IMR-90 (cell line): ENCODE measurements around the gene TMEM163. TPM values are rescaled to one million over a fixed set of nuclear protein-coding genes. Genes with fewer than 3 reads are reported as not detected.

ENCODE experiments used
- ATAC-seq: fragments of 200-7000 bp; cut with Tn5 transposase; 2 replicates; pipeline ENCODE4 v1.9.1; 2020; ENCODE audit warnings: low read depth, mild to moderate bottlenecking, moderate library complexity
- BruUV-seq: library from RNA; stranded (reverse); fragments of 400-500 nt; replicated peaks from 2 replicates; lab custom pipeline; 2021; lab: Mats Ljungman, UMichigan
- CTCF ChIA-PET: fragments of 300-600 bp; formaldehyde crosslinking; extraction: SDS; loops from one replicate; lab custom pipeline; 2021; ENCODE audit warnings: antibody characterized with exemption; lab: Yijun Ruan, JAX
- POLR2A ChIA-PET: fragments of 300-600 bp; sonication (Branson Sonifier 250); formaldehyde crosslinking; loops from one replicate; lab custom pipeline; 2022; ENCODE audit warnings: antibody characterized with exemption; ENCODE audit not compliant: unreplicated experiment; lab: Charles Lee
- DNase-seq: peaks from one replicate; pipeline ENCODE4 v3.0.0; 2013
- H2AFZ ChIP-seq: replicated peaks from 2 replicates; pipeline ENCODE3; 2013; ENCODE audit warnings: low read length, mild to moderate bottlenecking; ENCODE audit not compliant: poor library complexity
- H2AK5ac ChIP-seq: 2 replicates; pipeline ENCODE4 v1.6.1; 2013; ENCODE audit warnings: low read depth, low read length, inconsistent platforms
- H2AK9ac ChIP-seq: replicated peaks from 2 replicates; pipeline ENCODE3; 2013; ENCODE audit warnings: mild to moderate bottlenecking, low read depth, low read length, moderate library complexity; ENCODE audit not compliant: poor library complexity
- H2BK120ac ChIP-seq: 2 replicates; pipeline ENCODE4 v1.6.1; 2013; ENCODE audit warnings: low read depth, low read length, inconsistent platforms
- H2BK15ac ChIP-seq: 3 replicates; pipeline ENCODE4 v1.6.1; 2013; ENCODE audit warnings: low read depth, low read length, inconsistent platforms
- H2BK20ac ChIP-seq: 2 replicates; pipeline ENCODE4 v1.6.1; 2013; ENCODE audit warnings: low read depth, mild to moderate bottlenecking, inconsistent platforms, low read length, moderate library complexity
- H2BK5ac ChIP-seq: 2 replicates; pipeline ENCODE4 v1.6.1; 2013; ENCODE audit warnings: mild to moderate bottlenecking, low read depth, low read length, inconsistent platforms; ENCODE audit not compliant: poor library complexity, severe bottlenecking
- H3K14ac ChIP-seq: replicated peaks from 2 replicates; pipeline ENCODE4 v1.6.1; 2013; ENCODE audit warnings: low read depth, low read length, inconsistent platforms
- H3K18ac ChIP-seq: 2 replicates; pipeline ENCODE4 v1.6.1; 2013; ENCODE audit warnings: low read depth, low read length, control low read depth
- H3K23ac ChIP-seq: 2 replicates; pipeline ENCODE4 v1.6.1; 2013; ENCODE audit warnings: low read depth, low read length, inconsistent platforms
- H3K27ac ChIP-seq: 2 replicates; pipeline ENCODE4 v1.5.1; 2013; ENCODE audit warnings: mild to moderate bottlenecking, control low read depth, low read length; ENCODE audit not compliant: insufficient read depth
- H3K27me3 ChIP-seq: 2 replicates; pipeline ENCODE4 v1.6.1; 2013; ENCODE audit warnings: low read length; ENCODE audit not compliant: control insufficient read depth, insufficient read depth
- H3K36me3 ChIP-seq: 2 replicates; pipeline ENCODE4 v1.6.1; 2013; ENCODE audit warnings: low read length, mixed read lengths; ENCODE audit not compliant: control insufficient read depth, insufficient read depth
- H3K4ac ChIP-seq: 2 replicates; pipeline ENCODE4 v1.6.1; 2013; ENCODE audit warnings: low read depth, low read length, inconsistent platforms
- H3K4me1 ChIP-seq: 2 replicates; pipeline ENCODE4 v1.6.1; 2013; ENCODE audit warnings: low read length, mixed read lengths; ENCODE audit not compliant: control insufficient read depth, insufficient read depth
- H3K4me2 ChIP-seq: 2 replicates; pipeline ENCODE4 v1.6.1; 2013; ENCODE audit warnings: low read depth, mild to moderate bottlenecking, control low read depth, low read length, moderate library complexity
- H3K4me3 ChIP-seq: 2 replicates; pipeline ENCODE4 v1.5.1; 2013; ENCODE audit warnings: low read depth, mild to moderate bottlenecking, control low read depth, low read length, moderate library complexity; ENCODE audit not compliant: insufficient read depth
- H3K56ac ChIP-seq: 2 replicates; pipeline ENCODE4 v1.6.1; 2013; ENCODE audit warnings: low read length, inconsistent platforms; ENCODE audit not compliant: insufficient read depth; ENCODE audit errors: extremely low read depth
- H3K79me1 ChIP-seq, 2 experiments: 2 replicates each; pipeline ENCODE4 v1.6.1; 2013; ENCODE audit warnings: low read length in 2 of 2, inconsistent platforms in 1 of 2, low read depth in 1 of 2
- H3K9ac ChIP-seq: 2 replicates; pipeline ENCODE4 v1.6.1; 2013; ENCODE audit warnings: low read depth, low read length, control low read depth
- H3K9me1 ChIP-seq: 2 replicates; pipeline ENCODE4 v1.6.1; 2013; ENCODE audit warnings: low read length, inconsistent platforms; ENCODE audit not compliant: insufficient read depth
- H3K9me3 ChIP-seq: 2 replicates; pipeline ENCODE4 v1.6.1; 2013; ENCODE audit warnings: low read length; ENCODE audit not compliant: control insufficient read depth, insufficient read depth
- H4K20me1 ChIP-seq: 2 replicates; pipeline ENCODE4 v1.6.1; 2013; ENCODE audit warnings: low read length, inconsistent platforms; ENCODE audit not compliant: insufficient read depth
- H4K5ac ChIP-seq: 2 replicates; pipeline ENCODE4 v1.6.1; 2013; ENCODE audit warnings: mild to moderate bottlenecking, low read depth, low read length, control low read depth
- H4K8ac ChIP-seq, 2 experiments: 2 replicates each; pipeline ENCODE4 v1.6.1; 2013; ENCODE audit warnings: low read depth in 2 of 2, low read length in 2 of 2, control low read depth in 1 of 2, inconsistent platforms in 1 of 2
- H4K91ac ChIP-seq: 2 replicates; pipeline ENCODE4 v1.6.1; 2013; ENCODE audit warnings: low read depth, low read length, inconsistent platforms; ENCODE audit not compliant: insufficient read depth
- BHLHE40 ChIP-seq: fragments of 150-350 bp; IDR thresholded peaks from 2 replicates; pipeline ENCODE4 v1.6.1; 2016; ENCODE audit warnings: mild to moderate bottlenecking, low read depth, low read length
- CEBPB ChIP-seq: IDR thresholded peaks from 2 replicates; pipeline ENCODE4 v1.6.1; 2012; ENCODE audit warnings: low read depth, low read length, improper control_type of control experiment
- CHD1 ChIP-seq: IDR thresholded peaks from 2 replicates; pipeline ENCODE4 v1.6.1; 2012; ENCODE audit warnings: low read depth, low read length, improper control_type of control experiment
- FOS ChIP-seq: fragments of 150-350 bp; IDR thresholded peaks from 2 replicates; pipeline ENCODE4 v1.6.1; 2016; ENCODE audit warnings: low read depth, low read length
- MAFK ChIP-seq: IDR thresholded peaks from 2 replicates; pipeline ENCODE4 v1.6.1; 2012; ENCODE audit warnings: low read depth, low read length, improper control_type of control experiment
- MAZ ChIP-seq: IDR thresholded peaks from 2 replicates; pipeline ENCODE4 v1.6.1; 2012; ENCODE audit warnings: low read depth, mild to moderate bottlenecking, low read length, improper control_type of control experiment, moderate library complexity, borderline replicate concordance
- MXI1 ChIP-seq: IDR thresholded peaks from 2 replicates; pipeline ENCODE4 v1.6.1; 2012; ENCODE audit warnings: low read depth, mild to moderate bottlenecking, low read length, moderate library complexity, borderline replicate concordance
- NFE2L2 ChIP-seq: fragments of 150-350 bp; IDR thresholded peaks from 2 replicates; pipeline ENCODE4 v1.6.1; 2016; ENCODE audit warnings: low read depth, mild to moderate bottlenecking, low read length
- POLR2A ChIP-seq: IDR thresholded peaks from 2 replicates; pipeline ENCODE4 v1.6.1; 2012; ENCODE audit warnings: mild to moderate bottlenecking, low read depth, low read length
- RCOR1 ChIP-seq: IDR thresholded peaks from 2 replicates; pipeline ENCODE4 v1.6.1; 2012; ENCODE audit warnings: mild to moderate bottlenecking, low read length, improper control_type of control experiment; ENCODE audit not compliant: insufficient replicate concordance
- RFX5 ChIP-seq: IDR thresholded peaks from 2 replicates; pipeline ENCODE4 v1.8.0; 2012; ENCODE audit warnings: low read depth, mild to moderate bottlenecking, low read length, moderate library complexity
- SMC3 ChIP-seq: fragments of 150-350 bp; IDR thresholded peaks from 2 replicates; pipeline ENCODE4 v1.6.1; 2016; ENCODE audit warnings: low read depth, mild to moderate bottlenecking, antibody characterized with exemption, low read length, moderate library complexity
- WGBS, 2 experiments: methylation state at CpG; one replicate each; pipeline versions ENCODE4 v1.1.5 to v1.1.7; 2013; ENCODE audit warnings: missing lambda C conversion rate in 2 of 2; ENCODE audit not compliant: insufficient read length in 1 of 2; ENCODE audit errors: extremely low coverage in 2 of 2; 5-methylcytosine and 5-hydroxymethylcytosine counted together
- dilution Hi-C: fragments of 300-500 bp; cut with HindIII; formaldehyde crosslinking; loops from one replicate; pipeline ENCODE4 v1.14.3; 2018; ENCODE audit warnings: low sequenced_read_pairs; ENCODE audit not compliant: unreplicated experiment
- in situ Hi-C: fragments of 300-500 bp; cut with MboI; formaldehyde crosslinking; loops from 3 replicates; pipeline ENCODE4 v1.14.3; 2019; ENCODE audit warnings: low sequenced_read_pairs, inconsistent platforms, mixed read lengths
- intact Hi-C: fragments of 100-400 bp; cut with micrococcal nuclease; formaldehyde crosslinking; loops from 2 replicates; pipeline ENCODE4 v1.10.0; 2022
- polyA plus RNA-seq, 3 experiments: library from polyadenylated mRNA; depleted of rRNA; stranded (reverse); fragments of >200 nt; gene quantifications; 2 replicates each; pipeline ENCODE4 v1.2.3, GENCODE V29; 2012; ENCODE audit warnings: low replicate concordance in 1 of 3
- total RNA-seq: library from RNA; depleted of rRNA; stranded (reverse); fragments of >200 nt; gene quantifications from 2 replicates; pipeline ENCODE4 v1.2.3, GENCODE V29; 2012
- TF ChIP-seq, protein P1 (sequence below): fragments of 150-350 bp; IDR thresholded peaks from 2 replicates; pipeline ENCODE4 v1.6.1; 2017; ENCODE audit warnings: mild to moderate bottlenecking, antibody characterized with exemption, low read length, low read depth

The TMEM163 gene
- total and polyA plus RNA-seq, 2 of the 4 experiments (the other 2 are of a cell fraction) = not detected

DNA sequence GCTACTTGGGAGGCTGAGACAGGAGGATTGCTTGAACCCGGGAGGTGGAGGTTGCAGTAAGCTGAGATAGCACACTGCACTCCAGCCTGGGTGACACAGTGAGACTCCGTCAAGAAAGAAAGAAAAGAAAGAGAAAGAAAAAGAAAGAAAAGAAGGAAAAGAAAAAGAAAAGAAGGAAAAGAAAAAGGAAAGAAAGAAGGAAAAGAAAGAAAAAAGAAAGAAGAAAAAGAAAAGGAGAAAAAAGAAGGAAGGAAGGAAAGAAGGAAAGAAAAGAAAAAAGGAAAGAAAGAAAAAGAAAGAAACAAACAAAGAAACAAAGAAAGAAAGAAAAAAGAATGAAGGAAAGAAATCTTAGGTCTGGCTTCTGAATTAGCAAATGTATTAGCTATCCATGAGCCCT, 150.4 kb downstream of the TMEM163 start:
- peaks cover 2% of the 10 kb centered on the region for H3K27me3 ChIP-seq
- no peak overlapping the region for H3K56ac ChIP-seq
- H2AK9ac ChIP-seq = no peak overlapping the region
- TF ChIP-seq CEBPB = no peak
- TF ChIP-seq POLR2A = no peak
- TF ChIP-seq NFE2L2 = no peak
- TF ChIP-seq, protein P1, sequence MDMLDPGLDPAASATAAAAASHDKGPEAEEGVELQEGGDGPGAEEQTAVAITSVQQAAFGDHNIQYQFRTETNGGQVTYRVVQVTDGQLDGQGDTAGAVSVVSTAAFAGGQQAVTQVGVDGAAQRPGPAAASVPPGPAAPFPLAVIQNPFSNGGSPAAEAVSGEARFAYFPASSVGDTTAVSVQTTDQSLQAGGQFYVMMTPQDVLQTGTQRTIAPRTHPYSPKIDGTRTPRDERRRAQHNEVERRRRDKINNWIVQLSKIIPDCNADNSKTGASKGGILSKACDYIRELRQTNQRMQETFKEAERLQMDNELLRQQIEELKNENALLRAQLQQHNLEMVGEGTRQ = no peak
- no peak for TF ChIP-seq MAZ
- no peak for TF ChIP-seq BHLHE40
- no peak for TF ChIP-seq CHD1
- no peak for TF ChIP-seq MXI1
- no peak for TF ChIP-seq RCOR1
- no peak for TF ChIP-seq RFX5
- TF ChIP-seq SMC3 = no peak
- no peak for TF ChIP-seq MAFK
- TF ChIP-seq FOS = no peak
- H2BK5ac ChIP-seq = no peak overlapping the region
- no peak overlapping the region for H4K8ac ChIP-seq
- H3K23ac ChIP-seq = no peak overlapping the region
- no peaks in the 10 kb centered on the region for H3K4me1 ChIP-seq
- no peak overlapping the region for H3K4me3 ChIP-seq
- ChIA-PET POLR2A (no interaction called here), CTCF (no interaction called here)
- H4K5ac ChIP-seq = no peak overlapping the region
- H2BK15ac ChIP-seq = no peak overlapping the region
- BruUV-seq = no TSS peak
- no peaks in the 10 kb centered on the region for H3K9me1 ChIP-seq
- no peak overlapping the region for H3K18ac ChIP-seq
- H3K27ac ChIP-seq = no peak overlapping the region
- no peaks in the 10 kb centered on the region for H3K79me1 ChIP-seq
- no peaks in the 10 kb centered on the region for H4K20me1 ChIP-seq
- H2AK5ac ChIP-seq = no peak overlapping the region
- H3K9ac ChIP-seq = no peak overlapping the region
- WGBS, 2 experiments = no CpG with 5 or more reads among the region's 2 CpGs
- no peak overlapping the region for H2BK20ac ChIP-seq
- no peak overlapping the region for H2BK120ac ChIP-seq
- no peak overlapping the region for H3K4ac ChIP-seq
- intact Hi-C loops = no loop called here
- no peak overlapping the region for H2AFZ ChIP-seq
- no peaks in the 10 kb centered on the region for H3K36me3 ChIP-seq
- H3K4me2 ChIP-seq = no peak overlapping the region
- DNase-seq (no peak), ATAC-seq (no peak)
- H3K14ac ChIP-seq = no peak overlapping the region
- no peak overlapping the region for H4K91ac ChIP-seq
- in situ Hi-C loops = no loop called here
- H3K9me3 ChIP-seq = no peaks in the 10 kb centered on the region
- dilution Hi-C loops = no loop called here
